Measurements from ENCODE around the gene PITPNM3.

GRCh38 chr17:6421700-6422604 is 134.4 kb downstream of the PITPNM3 start:
- TF ChIP-seq CTCF (IDR thresholded peaks at IDR 0.05) (peak; percentile 61 to 89 (median 84)), POLR2A (IDR thresholded peaks at IDR 0.05) (no peak)

Data from heart left ventricle (tissue), 13 donors.